DMS53 treated with DMSO at 0.1 percent for 48 hours (cell line): ENCODE measurements around the gene FOXD1.
"Not testable (repeated sequence)": the region's sequence is repeated elsewhere in the genome, so short reads cannot be mapped to it uniquely, and the experiment has no call there.

Source experiments
- DNase-seq: peaks from one replicate; lab custom pipeline; 2025; ENCODE audit not compliant: unreplicated experiment; lab: John Stamatoyannopoulos, UW

FOXD1 gene

GRCh38 chr5:73464016-73464745 is 15.6 kb upstream of the FOXD1 start:
- no peak for DNase-seq

- DNase-seq = no peak
Measured at GRCh38 chr5:73460133-73460532, 11.6 kb upstream of the FOXD1 start.

- DNase-seq = no peak
Measured at GRCh38 chr5:73459366-73459765, 10.8 kb upstream of the FOXD1 start.

GRCh38 chr5:73456462-73456861 is 7.9 kb upstream of the FOXD1 start:
- not testable (repeated sequence) for DNase-seq

GRCh38 chr5:73454379-73455036 is 5.9 kb upstream of the FOXD1 start:
- peak; percentile 97 for DNase-seq

- DNase-seq = no peak
Measured at GRCh38 chr5:73452215-73452614, 3.6 kb upstream of the FOXD1 start.

- peak; percentile 27 for DNase-seq
Measured at GRCh38 chr5:73451224-73452130, 2.9 kb upstream of the FOXD1 start.

GRCh38 chr5:73450672-73451223 is 2.2 kb upstream of the FOXD1 start:
- DNase-seq = peak; percentile 43

GRCh38 chr5:73450137-73450536 is 1.6 kb upstream of the FOXD1 start:
- DNase-seq = no peak

GRCh38 chr5:73447530-73448462 is 781 bp downstream of the FOXD1 start:
- peak; percentile 72 for DNase-seq

GRCh38 chr5:73446631-73447529 is 1.7 kb downstream of the FOXD1 start:
- DNase-seq = no peak

GRCh38 chr5:73445665-73446630 is 2.6 kb downstream of the FOXD1 start:
- no peak for DNase-seq

GRCh38 chr5:73444499-73445438 is 3.8 kb downstream of the FOXD1 start:
- no peak for DNase-seq

GRCh38 chr5:73443829-73444498 is 4.6 kb downstream of the FOXD1 start:
- DNase-seq = no peak

GRCh38 chr5:73442996-73443627 is 5.5 kb downstream of the FOXD1 start:
- DNase-seq = no peak

GRCh38 chr5:73442231-73442811 is 6.3 kb downstream of the FOXD1 start:
- DNase-seq = no peak
